Stimulated activated naive B cell treated with anti-CD40 and anti-IgM and Interleukin-4, amounts not matched to agents 10 μg/mL and 1 μg/mL and 100 μg/mL, for 72 hours (primary cell): ENCODE data around the gene SIL1.

Experiments
- ATAC-seq, 2 donors: fragments of 150-1000 bp; cut with Tn5 transposase; replicated peaks; 2 replicates each; pipeline ENCODE4 v1.10.0; 2021; ENCODE audit warnings: moderate library complexity in 1 of 2
- DNase-seq: peaks from one replicate; pipeline ENCODE4 v3.0.0; 2021
- H3K27ac Mint-ChIP-seq: one replicate; pipeline ENCODE4 v1.8.0; 2022; ENCODE audit warnings: mild to moderate bottlenecking, mixed read lengths
- H3K27me3 Mint-ChIP-seq, 2 donors: one replicate each; pipeline ENCODE4 v1.8.0; 2022; ENCODE audit warnings: mixed read lengths in 2 of 2
- H3K36me3 Mint-ChIP-seq, 2 donors: one replicate each; pipeline ENCODE4 v1.8.0; 2022; ENCODE audit warnings: mixed read lengths in 2 of 2, mild to moderate bottlenecking in 1 of 2
- H3K4me1 Mint-ChIP-seq, 2 donors: one replicate each; pipeline ENCODE4 v1.8.0; 2022; ENCODE audit warnings: mixed read lengths in 2 of 2, mild to moderate bottlenecking in 1 of 2
- H3K4me3 Mint-ChIP-seq, 2 donors: one replicate each; pipeline ENCODE4 v1.8.0; 2022; ENCODE audit warnings: mild to moderate bottlenecking in 2 of 2, mixed read lengths in 2 of 2, moderate library complexity in 1 of 2
- H3K9me3 Mint-ChIP-seq, 2 donors: one replicate each; pipeline ENCODE4 v1.8.0; 2022; ENCODE audit warnings: mixed read lengths in 2 of 2, mild to moderate bottlenecking in 1 of 2

The SIL1 gene

DNA sequence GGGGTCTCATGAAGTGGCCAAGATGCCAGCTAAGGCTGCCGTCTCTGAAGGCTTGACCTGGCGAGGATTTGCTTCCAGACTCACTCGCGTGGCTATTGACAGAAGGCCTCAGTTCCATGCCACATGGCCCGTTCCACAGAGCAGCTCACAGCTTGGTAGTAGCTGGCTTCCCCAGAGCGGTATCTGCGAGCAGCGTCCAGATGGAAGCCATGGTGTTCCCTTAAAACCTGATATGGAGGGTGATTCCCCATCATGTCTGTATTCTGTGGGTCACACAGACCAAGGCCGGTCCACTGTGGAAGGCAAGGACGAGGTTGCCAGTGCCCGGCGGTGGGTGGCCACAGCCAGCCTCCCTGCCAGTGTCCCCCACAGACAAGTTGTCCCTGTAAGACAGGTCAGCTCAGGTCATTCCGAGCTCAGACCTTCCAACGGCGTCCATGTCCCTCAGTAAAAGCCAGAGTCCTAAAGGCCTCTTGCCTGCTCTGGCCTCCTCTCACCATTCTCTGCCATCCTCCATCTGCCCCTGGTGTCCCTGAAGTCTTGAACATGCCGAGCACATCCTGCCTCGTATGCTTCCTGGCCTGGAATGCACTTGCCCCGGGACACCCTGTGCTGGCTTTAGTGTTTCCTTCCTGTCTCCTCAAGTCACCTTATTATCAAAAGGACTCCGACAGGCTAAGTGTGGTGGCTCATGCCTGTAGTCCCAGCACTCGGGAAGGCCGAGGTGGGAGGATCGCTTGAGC lies 261.8 kb downstream of the SIL1 start:
- no peak overlapping the region for H3K4me3 Mint-ChIP-seq
- peaks cover 50 to 74% of the 10 kb centered on the region in 2 donors for H3K36me3 Mint-ChIP-seq
- DNase-seq: no peak

DNA sequence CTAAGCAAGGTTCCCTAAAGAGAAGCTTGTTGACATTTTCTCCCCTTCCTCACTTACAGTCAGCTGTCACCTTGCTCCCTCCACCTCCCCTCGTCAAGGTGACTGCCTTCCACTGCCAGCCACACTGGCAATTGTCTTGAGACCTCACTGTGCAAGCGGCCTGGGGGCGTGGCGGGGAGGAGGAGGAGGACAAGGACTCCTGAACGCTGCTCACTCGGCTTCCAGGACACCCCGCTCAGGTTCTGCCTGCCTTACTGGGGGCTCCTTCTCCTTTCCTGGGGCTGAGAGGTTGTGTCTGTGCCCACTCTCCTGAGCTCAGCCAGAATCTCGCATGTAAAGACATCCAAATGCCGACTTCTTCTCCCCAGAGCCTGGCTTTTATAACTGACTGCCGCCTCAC lies 262.7 kb downstream of the SIL1 start:
- Mint-ChIP-seq H3K27ac (peak overlapping the region; percentile 66), H3K27me3 (no peaks in the 10 kb centered on the region), H3K4me1 (peaks cover 2 to 11% of the 10 kb centered on the region in 2 donors), H3K36me3 (peaks cover 51 to 74% of the 10 kb centered on the region in 2 donors), H3K4me3 (no peak overlapping the region), H3K9me3 (no peaks in the 10 kb centered on the region)
- DNase-seq: no peak
- ATAC-seq: no peak

More for the DNA sequence above, 261.8 kb downstream of the SIL1 start:
- Mint-ChIP-seq H3K27me3 (no peaks in the 10 kb centered on the region), H3K9me3 (no peaks in the 10 kb centered on the region), H3K4me1 (peaks cover 2 to 11% of the 10 kb centered on the region in 2 donors), H3K27ac (peak overlapping the region; percentile 48)
- ATAC-seq: no peak

- Mint-ChIP-seq H3K27me3 (no peaks in the 10 kb centered on the region), H3K9me3 (no peaks in the 10 kb centered on the region), H3K4me3 (no peak overlapping the region), H3K4me1 (peaks cover 2 to 11% of the 10 kb centered on the region in 2 donors), H3K36me3 (peaks cover 54 to 78% of the 10 kb centered on the region in 2 donors), H3K27ac (peak overlapping the region; percentile 66)
- no peak for ATAC-seq
- DNase-seq: no peak
Measured at GRCh38 chr5:138934971-138935370, 263.2 kb downstream of the SIL1 start.

DNA sequence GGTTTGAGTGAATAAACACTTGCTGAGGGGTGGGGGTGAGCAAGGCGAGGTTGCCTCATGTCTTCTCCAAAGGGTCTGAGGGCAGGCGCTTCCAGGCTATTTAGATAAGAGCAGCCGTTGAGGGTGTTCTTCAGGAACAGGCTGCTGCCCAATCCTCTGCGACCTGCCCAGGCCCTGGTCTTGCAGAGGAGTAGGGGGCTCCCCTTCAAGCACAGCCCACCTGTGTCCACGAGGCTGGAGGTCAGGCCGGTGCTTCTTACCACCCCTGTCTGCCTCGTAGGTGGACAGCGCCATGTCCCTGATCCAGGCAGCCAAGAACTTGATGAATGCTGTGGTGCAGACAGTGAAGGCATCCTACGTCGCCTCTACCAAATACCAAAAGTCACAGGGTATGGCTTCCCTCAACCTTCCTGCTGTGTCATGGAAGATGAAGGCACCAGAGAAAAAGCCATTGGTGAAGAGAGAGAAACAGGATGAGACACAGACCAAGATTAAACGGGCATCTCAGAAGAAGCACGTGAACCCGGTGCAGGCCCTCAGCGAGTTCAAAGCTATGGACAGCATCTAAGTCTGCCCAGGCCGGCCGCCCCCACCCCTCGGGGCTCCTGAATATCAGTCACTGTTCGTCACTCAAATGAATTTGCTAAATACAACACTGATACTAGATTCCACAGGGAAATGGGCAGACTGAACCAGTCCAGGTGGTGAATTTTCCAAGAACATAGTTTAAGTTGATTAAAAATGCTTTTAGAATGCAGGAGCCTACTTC lies 264.5 kb downstream of the SIL1 start:
- H3K27me3 Mint-ChIP-seq: no peaks in the 10 kb centered on the region
- no peaks in the 10 kb centered on the region for H3K9me3 Mint-ChIP-seq
- H3K27ac Mint-ChIP-seq: no peak overlapping the region
- DNase-seq (no peak), ATAC-seq (no peak)
- no peak overlapping the region for H3K4me3 Mint-ChIP-seq
- peaks cover 62 to 77% of the 10 kb centered on the region in 2 donors for H3K36me3 Mint-ChIP-seq
- peaks cover under 1 to 11% of the 10 kb centered on the region in 2 donors for H3K4me1 Mint-ChIP-seq

DNA sequence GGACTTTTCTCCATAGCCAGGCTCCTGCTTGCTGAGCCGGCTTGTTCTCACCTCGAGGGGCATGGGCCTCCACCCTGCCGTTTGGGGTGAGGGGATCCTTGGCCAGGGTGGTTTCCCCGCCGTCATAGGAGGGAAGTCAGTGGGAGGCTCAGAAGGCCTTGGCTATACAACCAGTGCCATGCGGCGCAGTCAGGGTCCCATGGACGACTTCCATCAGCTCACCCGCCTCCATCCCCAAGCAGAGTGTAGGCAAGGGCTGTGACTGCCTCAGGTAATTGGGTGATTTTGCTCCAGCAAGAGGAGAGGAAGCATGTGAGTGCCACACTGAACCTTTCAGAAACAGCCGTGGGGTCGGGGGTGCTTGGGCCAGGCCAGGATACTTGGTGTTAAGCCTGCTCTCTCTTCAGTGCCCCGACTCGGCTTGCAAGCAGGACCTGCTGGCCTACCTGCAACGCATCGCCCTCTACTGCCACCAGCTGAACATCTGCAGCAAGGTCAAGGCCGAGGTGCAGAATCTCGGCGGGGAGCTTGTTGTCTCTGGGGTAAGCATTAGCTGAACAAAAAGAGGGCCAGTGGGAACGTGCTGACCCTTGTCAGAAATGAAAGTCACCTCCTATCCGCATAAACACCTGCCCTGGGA lies 265.9 kb downstream of the SIL1 start:
- ATAC-seq: no peak
- Mint-ChIP-seq H3K27me3 (no peaks in the 10 kb centered on the region), H3K36me3 (peaks cover 63 to 78% of the 10 kb centered on the region in 2 donors), H3K27ac (no peak overlapping the region), H3K9me3 (no peaks in the 10 kb centered on the region), H3K4me1 (no peaks in the 10 kb centered on the region), H3K4me3 (no peak overlapping the region)
- DNase-seq: no peak

DNA sequence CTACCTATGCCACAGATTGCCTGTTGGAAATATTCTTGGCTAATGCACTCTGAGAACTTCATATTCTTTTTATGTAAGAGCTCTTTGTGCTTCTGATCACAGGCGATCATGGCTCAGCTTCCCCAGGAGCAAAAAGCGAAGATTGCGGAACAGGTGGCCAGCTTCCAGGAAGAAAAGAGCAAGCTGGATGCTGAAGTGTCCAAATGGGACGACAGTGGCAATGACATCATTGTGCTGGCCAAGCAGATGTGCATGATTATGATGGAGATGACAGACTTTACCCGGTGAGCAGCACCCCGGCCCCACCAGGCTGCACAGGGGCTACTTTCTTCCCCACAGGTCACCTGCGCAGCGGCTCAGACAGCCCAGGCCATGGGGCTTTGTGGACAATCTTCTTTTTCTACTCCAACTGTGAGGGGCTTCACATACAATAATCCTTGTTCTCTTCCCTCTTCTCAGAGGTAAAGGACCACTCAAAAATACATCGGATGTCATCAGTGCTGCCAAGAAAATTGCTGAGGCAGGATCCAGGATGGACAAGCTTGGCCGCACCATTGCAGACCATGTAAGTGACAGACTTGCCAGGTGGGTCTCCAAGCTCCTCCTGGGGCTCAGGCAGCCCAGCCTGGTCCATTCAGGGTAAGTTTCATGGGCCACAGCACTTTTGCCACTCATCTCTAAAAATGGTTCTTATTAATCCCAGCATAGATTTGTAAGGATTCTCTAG lies 267.6 kb downstream of the SIL1 start:
- Mint-ChIP-seq H3K27me3 (no peaks in the 10 kb centered on the region), H3K27ac (no peak overlapping the region), H3K4me3 (no peak overlapping the region), H3K9me3 (no peaks in the 10 kb centered on the region), H3K36me3 (peaks cover 66 to 80% of the 10 kb centered on the region in 2 donors), H3K4me1 (no peaks in the 10 kb centered on the region)
- DNase-seq (no peak), ATAC-seq (no peak)

DNA sequence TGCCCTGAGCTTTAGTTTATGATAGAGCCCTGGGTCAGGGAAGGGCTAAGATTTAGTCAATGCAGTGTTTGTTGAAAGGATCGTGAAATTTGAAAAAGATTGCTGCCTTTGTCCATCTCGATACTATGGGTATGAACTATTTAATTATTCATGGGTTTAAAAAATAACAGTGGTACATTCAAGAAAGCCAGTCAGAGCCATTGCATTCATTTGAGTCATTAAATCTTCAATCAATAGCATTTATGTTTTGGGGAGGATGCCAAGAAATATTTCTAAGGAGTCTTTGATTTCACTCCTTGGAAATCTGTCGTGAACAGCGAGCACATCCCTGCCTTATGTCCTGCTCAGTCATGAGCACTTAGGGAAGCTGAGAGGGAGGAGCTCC lies 268.6 kb downstream of the SIL1 start:
- ATAC-seq (no peak), DNase-seq (no peak)
- H3K4me3 Mint-ChIP-seq: no peak overlapping the region
- no peaks in the 10 kb centered on the region for H3K4me1 Mint-ChIP-seq
- H3K27me3 Mint-ChIP-seq: no peaks in the 10 kb centered on the region
- H3K27ac Mint-ChIP-seq: no peak overlapping the region
- H3K36me3 Mint-ChIP-seq: peaks cover 65 to 77% of the 10 kb centered on the region in 2 donors
- no peaks in the 10 kb centered on the region for H3K9me3 Mint-ChIP-seq

DNA sequence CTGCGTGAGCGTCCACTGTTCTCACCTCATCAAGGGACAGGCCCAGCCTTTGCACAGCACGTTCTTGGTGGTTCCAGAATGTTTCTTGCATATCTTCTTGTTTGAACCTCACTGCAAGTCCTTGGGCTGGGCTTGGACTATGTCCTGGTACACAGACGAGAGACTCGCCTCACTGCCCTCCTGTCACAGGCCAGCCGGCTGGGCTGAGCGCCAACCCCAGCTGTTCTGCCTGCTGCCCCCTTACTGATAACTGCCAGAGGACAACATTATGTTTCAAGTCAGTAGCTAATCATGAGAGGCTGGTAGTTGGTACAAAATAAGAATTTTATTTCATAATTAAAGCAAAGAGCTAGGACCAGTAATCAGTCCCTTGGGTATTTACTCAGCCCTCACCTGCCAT lies 270.2 kb downstream of the SIL1 start:
- ATAC-seq (no peak), DNase-seq (no peak)
- Mint-ChIP-seq H3K9me3 (no peaks in the 10 kb centered on the region), H3K36me3 (peaks cover 70 to 75% of the 10 kb centered on the region in 2 donors), H3K4me1 (no peaks in the 10 kb centered on the region), H3K4me3 (no peak overlapping the region), H3K27me3 (no peaks in the 10 kb centered on the region), H3K27ac (no peak overlapping the region)

- H3K4me3 Mint-ChIP-seq: no peak overlapping the region
- H3K9me3 Mint-ChIP-seq: no peaks in the 10 kb centered on the region
- H3K4me1 Mint-ChIP-seq: no peaks in the 10 kb centered on the region
- H3K27me3 Mint-ChIP-seq: no peaks in the 10 kb centered on the region
- DNase-seq: no peak
- H3K36me3 Mint-ChIP-seq: peaks cover 67 to 73% of the 10 kb centered on the region in 2 donors
- no peak overlapping the region for H3K27ac Mint-ChIP-seq
- no peak for ATAC-seq
Measured at GRCh38 chr5:138927544-138927943, 270.6 kb downstream of the SIL1 start.

DNA sequence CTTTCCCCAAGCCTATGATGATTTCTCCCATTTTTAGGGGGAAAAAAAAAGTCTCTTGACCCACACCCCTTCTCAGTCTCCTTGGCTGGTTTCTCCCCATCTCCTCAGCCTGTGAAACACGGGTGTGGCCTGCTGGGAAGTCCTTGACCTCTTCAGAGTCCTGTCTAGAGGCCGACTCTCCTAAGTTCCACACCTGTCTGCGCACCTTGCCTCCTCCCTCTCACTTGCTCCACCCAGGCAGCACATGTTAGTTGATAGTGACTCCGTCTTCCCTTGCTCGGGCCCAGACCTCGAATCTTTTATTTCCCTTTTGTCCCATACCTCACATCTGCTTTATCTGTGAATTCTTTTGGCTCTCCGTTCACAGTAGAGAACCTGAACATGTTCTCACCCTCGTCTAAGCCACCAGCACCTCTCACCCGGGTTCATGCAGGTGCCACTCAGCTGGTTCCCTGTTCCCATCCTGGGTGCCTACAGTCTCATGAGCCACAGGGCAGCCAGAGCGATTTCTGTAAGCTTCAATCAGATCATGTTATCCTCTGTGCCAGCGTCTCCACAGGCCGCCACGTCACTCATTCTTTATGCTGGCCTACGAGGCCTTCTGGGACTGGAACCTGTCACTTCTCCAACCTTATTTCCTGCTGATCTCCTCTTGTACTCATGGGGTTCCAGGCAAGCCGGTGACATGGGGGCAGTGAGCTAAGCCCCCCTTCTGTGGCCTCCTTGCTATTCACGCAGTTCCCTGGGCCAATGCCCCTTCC lies 271.3 kb downstream of the SIL1 start:
- H3K9me3 Mint-ChIP-seq: no peaks in the 10 kb centered on the region
- no peak overlapping the region for H3K4me3 Mint-ChIP-seq
- H3K27me3 Mint-ChIP-seq: no peaks in the 10 kb centered on the region
- DNase-seq (no peak), ATAC-seq (no peak)
- no peaks in the 10 kb centered on the region for H3K4me1 Mint-ChIP-seq
- peaks cover 63 to 68% of the 10 kb centered on the region in 2 donors for H3K36me3 Mint-ChIP-seq
- peak overlapping the region; percentile 59 for H3K27ac Mint-ChIP-seq

- H3K27ac Mint-ChIP-seq: no peak overlapping the region
- no peaks in the 10 kb centered on the region for H3K27me3 Mint-ChIP-seq
- peaks cover 56 to 64% of the 10 kb centered on the region in 2 donors for H3K36me3 Mint-ChIP-seq
- H3K4me3 Mint-ChIP-seq: no peak overlapping the region
- H3K9me3 Mint-ChIP-seq: no peaks in the 10 kb centered on the region
- H3K4me1 Mint-ChIP-seq: no peaks in the 10 kb centered on the region
- ATAC-seq (no peak), DNase-seq (no peak)
Measured at GRCh38 chr5:138926257-138926656, 271.9 kb downstream of the SIL1 start.

- Mint-ChIP-seq H3K4me3 (no peak overlapping the region), H3K9me3 (no peaks in the 10 kb centered on the region), H3K27me3 (no peaks in the 10 kb centered on the region), H3K36me3 (peaks cover 49 to 60% of the 10 kb centered on the region in 2 donors), H3K4me1 (no peaks in the 10 kb centered on the region), H3K27ac (no peak overlapping the region)
- DNase-seq (no peak), ATAC-seq (no peak)
Measured at GRCh38 chr5:138925090-138925635, 273.0 kb downstream of the SIL1 start.

- peaks cover 43 to 57% of the 10 kb centered on the region in 2 donors for H3K36me3 Mint-ChIP-seq
- peak; percentile 27 to 29 for ATAC-seq
- no peak for DNase-seq
Measured at GRCh38 chr5:138922494-138922893, 275.7 kb downstream of the SIL1 start.

More at GRCh38 chr5:138922494-138922893, 275.7 kb downstream of the SIL1 start:
- H3K27me3 Mint-ChIP-seq: no peaks in the 10 kb centered on the region
- no peaks in the 10 kb centered on the region for H3K4me1 Mint-ChIP-seq
- no peak overlapping the region for H3K4me3 Mint-ChIP-seq
- H3K9me3 Mint-ChIP-seq: no peaks in the 10 kb centered on the region
- H3K27ac Mint-ChIP-seq: peak overlapping the region; percentile 42
